ENCODE measurements around the gene C1R. TPM values are rescaled to one million over a fixed set of nuclear protein-coding genes. Genes with fewer than 3 reads are reported as not detected.
"Not testable (repeated sequence)": the region's sequence is repeated elsewhere in the genome, so short reads cannot be mapped to it uniquely, and the experiment has no call there.

Gene C1R
- total RNA-seq, 1 donor from 2014 or later = 2.5 TPM

DNA sequence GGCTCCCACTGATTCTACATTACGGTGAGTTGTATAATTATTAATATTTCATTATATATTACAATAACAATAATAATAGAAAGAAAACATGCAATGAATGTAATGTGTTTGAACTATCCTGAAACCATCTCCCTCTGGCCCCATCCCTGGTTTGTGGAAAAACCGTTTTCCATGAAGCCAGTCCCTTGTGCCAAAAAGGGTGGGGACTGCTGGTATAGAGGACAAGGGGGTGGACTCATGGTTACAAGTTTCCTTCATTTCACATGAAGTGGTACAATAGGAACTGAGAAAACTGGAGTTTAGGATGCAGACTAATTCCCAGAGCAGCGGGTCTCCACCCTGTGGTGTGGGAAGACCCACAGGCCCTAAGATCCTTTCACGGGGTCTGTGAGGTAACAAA is 19.8 kb upstream of the C1R start:
- no peak overlapping the region for H3K4me3 ChIP-seq (ENCODE audit: low read depth, low read length)
- no peak for DNase-seq (ENCODE audit: low read depth)
- no peak for TF ChIP-seq CTCF (conservative IDR thresholded peaks at IDR 0.05; ENCODE audit: low read depth, low read length)

- no peak overlapping the region for H3K4me3 ChIP-seq (ENCODE audit: low read depth, low read length)
- no peak for DNase-seq (ENCODE audit: low read depth)
- no peak for TF ChIP-seq CTCF (conservative IDR thresholded peaks at IDR 0.05; ENCODE audit: low read depth, low read length)
Observed at GRCh38 chr12:7110661-7111060, 18.4 kb upstream of the C1R start.

DNA sequence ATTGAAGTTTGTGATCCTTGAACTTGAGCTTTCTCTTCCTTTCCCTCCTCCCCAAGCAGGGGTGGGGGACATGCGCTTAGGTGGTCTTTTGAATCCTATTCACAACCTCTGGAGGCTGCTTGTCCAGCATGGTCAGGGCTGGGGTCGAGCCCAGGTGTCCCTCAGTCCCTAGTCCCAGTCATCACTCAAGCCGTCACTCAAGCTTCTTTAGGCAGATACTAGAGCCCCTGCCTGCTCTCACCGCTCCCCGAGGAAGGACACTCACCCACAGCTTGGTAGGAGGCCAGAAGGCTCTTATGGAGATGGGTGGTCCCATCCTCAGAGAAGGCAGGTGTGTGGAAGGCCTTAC is 17.3 kb upstream of the C1R start:
- peak overlapping the region; percentile 67 for H3K4me3 ChIP-seq (ENCODE audit: low read depth, low read length)
- no peak for DNase-seq (ENCODE audit: low read depth)
- no peak for TF ChIP-seq CTCF (conservative IDR thresholded peaks at IDR 0.05; ENCODE audit: low read depth, low read length)

GRCh38 chr12:7108796-7109571 is 16.7 kb upstream of the C1R start, which contains the start of gene C1RL:
Gene C1RL, minus strand, starts transcription at chr12:7109214. Its CDS starts 34 bp downstream, at chr12:7109180.
- H3K4me3 ChIP-seq (ENCODE audit: low read depth, low read length) = peak within 1 kb of the TSS; percentile 67
- peak; percentile 52 for DNase-seq (ENCODE audit: low read depth)
- TF ChIP-seq CTCF (conservative IDR thresholded peaks at IDR 0.05; ENCODE audit: low read depth, low read length) = peak; percentile 94

DNA sequence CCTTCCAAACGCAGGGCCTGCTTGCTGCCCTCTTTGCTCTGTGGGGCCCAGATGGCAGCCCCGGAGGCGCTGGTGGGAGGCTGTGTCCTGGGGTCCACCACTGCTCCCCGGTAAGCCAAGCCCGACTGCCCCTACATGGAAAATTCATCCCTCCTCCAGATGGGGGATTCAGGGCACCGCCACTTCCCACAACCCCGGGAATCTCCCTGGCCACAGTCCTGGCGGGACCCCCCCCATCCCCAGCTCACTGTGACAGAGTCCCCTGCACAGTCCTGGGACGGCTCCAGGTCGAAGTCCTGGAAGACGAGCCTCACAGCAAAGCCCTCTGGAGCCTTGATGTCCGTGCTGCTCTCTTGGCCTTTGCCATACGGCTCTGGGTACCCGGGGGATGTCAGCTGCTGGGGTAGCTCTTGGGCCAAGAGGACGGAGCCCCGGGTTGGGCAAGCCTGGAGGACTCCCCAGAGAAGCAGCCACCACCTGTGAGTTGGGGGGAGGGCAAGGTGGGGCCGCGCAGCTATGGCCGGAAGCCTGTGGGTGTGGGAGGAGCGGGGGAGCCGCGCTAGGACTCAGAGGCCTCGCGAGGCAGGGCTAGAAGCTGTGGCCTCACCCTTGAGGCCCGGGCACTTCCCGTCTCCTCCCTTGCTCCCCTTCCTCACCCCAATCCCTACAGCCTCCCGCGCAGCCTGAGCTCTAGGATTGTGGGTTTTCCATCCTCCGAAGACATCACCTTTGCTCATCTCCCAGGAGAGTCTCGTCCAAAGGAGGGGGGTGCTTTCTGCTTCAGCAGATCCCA is 16.0 kb upstream of the C1R start:
- peak overlapping the region; percentile 67 for H3K4me3 ChIP-seq (ENCODE audit: low read depth, low read length)
- TF ChIP-seq CTCF (conservative IDR thresholded peaks at IDR 0.05; ENCODE audit: low read depth, low read length) = no peak
- no peak for DNase-seq (ENCODE audit: low read depth)

DNA sequence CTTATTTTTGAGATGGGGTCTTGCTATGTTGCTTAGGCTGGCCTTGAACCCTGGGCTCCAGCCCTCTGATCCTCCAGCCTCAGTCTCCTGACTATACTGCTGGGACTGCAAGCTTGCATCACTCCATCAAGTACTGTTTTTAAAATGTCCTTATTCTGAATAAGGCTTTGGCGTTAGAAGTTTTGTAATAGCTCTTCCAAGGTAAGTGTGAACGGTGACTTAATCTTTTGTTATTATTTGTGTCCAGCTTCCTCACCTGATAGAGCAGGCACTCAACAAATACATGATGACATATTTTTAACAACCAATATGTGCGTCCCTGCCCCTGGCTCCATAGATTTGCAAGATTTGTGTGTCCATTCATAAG is 15.4 kb upstream of the C1R start:
- H3K4me3 ChIP-seq (ENCODE audit: low read depth, low read length) = peak overlapping the region; percentile 67
- no peak for TF ChIP-seq CTCF (conservative IDR thresholded peaks at IDR 0.05; ENCODE audit: low read depth, low read length)
- no peak for DNase-seq (ENCODE audit: low read depth)

DNA sequence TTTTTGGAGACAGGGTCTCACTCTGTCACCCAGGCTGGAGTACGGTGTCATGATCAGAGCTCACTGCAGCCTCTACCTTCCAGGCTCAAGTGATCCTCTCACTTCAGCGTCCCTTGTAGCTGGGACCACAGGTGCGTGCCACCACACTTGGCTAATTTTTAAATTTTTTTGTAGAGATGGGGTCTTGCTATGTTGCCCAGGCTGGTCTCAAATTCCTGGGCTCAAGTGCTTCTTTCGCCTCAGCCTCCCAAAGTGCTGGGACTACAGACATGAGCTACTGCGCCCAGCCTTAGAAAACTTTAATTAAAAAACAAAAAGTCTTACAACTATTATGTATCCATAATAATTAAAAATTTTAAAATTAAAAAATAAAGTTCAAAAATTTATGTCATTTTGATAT is 14.9 kb upstream of the C1R start:
- not testable (repeated sequence) for DNase-seq (ENCODE audit: low read depth)
- H3K4me3 ChIP-seq (ENCODE audit: low read depth, low read length) = peak overlapping the region; percentile 26
